ENCODE measurements around the gene SLC6A3.

DNA sequence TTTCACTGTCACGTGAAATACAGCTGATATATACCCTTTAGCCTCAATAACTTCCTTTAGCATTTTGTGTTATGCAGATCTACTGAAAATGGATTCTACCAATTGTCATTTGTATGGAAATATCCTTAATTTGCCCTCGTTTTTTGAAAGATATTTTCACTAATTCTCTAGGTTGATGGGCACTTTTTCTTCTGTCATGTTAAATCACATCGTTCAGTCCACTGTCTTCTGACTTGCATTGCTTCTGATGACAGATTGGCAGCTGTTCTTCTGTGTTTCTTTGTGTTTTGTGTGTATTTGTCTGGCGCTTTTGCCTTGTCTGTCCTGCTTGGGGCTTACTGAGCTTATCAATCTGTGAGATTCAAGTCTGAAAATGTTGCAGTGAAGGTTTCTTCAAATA lies 90.7 kb downstream of the SLC6A3 start:
- TF ChIP-seq, protein P1, sequence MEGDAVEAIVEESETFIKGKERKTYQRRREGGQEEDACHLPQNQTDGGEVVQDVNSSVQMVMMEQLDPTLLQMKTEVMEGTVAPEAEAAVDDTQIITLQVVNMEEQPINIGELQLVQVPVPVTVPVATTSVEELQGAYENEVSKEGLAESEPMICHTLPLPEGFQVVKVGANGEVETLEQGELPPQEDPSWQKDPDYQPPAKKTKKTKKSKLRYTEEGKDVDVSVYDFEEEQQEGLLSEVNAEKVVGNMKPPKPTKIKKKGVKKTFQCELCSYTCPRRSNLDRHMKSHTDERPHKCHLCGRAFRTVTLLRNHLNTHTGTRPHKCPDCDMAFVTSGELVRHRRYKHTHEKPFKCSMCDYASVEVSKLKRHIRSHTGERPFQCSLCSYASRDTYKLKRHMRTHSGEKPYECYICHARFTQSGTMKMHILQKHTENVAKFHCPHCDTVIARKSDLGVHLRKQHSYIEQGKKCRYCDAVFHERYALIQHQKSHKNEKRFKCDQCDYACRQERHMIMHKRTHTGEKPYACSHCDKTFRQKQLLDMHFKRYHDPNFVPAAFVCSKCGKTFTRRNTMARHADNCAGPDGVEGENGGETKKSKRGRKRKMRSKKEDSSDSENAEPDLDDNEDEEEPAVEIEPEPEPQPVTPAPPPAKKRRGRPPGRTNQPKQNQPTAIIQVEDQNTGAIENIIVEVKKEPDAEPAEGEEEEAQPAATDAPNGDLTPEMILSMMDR (IDR thresholded peaks at IDR 0.05; ENCODE audit: insufficient read depth, low read length): no peak
- no peak for TF ChIP-seq POLR2AphosphoS5 (IDR thresholded peaks at IDR 0.05; ENCODE audit: low read depth)
- TF ChIP-seq REST (IDR thresholded peaks at IDR 0.05; ENCODE audit: insufficient replicate concordance, low read depth): no peak
- TF ChIP-seq GABPA (IDR thresholded peaks at IDR 0.05; ENCODE audit: low read depth): no peak
